ENCODE measurements around the gene VWA3B. TPM values are rescaled to one million over a fixed set of nuclear protein-coding genes. Genes with fewer than 3 reads are reported as not detected.

The VWA3B gene
- total RNA-seq, 1 donor, result not detected

DNA sequence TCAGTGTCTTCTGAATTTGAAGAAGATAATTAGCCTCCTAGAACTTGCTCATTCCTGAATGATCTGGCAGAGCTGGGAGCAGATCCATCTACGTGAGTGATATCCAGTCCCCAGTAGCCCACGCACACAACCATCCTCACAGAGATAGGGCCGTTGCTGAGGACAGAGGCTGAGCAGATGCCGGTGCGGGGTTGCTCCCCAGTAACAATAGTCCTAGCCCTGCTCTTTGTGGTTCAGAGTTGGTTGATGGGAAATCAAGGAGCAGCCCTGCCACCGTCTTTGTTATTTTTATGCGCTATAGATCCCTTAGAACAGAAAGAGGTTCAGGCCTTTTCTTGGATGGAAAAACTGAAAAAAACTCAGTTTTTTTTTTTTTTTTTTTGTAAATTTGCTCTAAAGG is 69.3 kb downstream of the VWA3B start:
- peaks cover 7% of the 10 kb centered on the region for H3K27me3 ChIP-seq (ENCODE audit: insufficient read depth, low read length)
- no peak overlapping the region for H2AFZ ChIP-seq (ENCODE audit: low read length)
- H3K36me3 ChIP-seq (ENCODE audit: insufficient read depth, low read length), result no peaks in the 10 kb centered on the region
- no peaks in the 10 kb centered on the region for H4K20me1 ChIP-seq (ENCODE audit: insufficient read depth, low read length)
- H3K9me3 ChIP-seq (ENCODE audit: low read depth, low read length), result no peaks in the 10 kb centered on the region
- H3K27ac ChIP-seq (ENCODE audit: low read depth, low read length), result no peak overlapping the region
- H3K79me2 ChIP-seq (ENCODE audit: insufficient read depth, low read length), result no peaks in the 10 kb centered on the region
- no peak overlapping the region for H3K4me2 ChIP-seq (ENCODE audit: insufficient read depth, low read length)
- DNase-seq (ENCODE audit: insufficient read length, low spot score, missing footprints), result peak; percentile 23
- TF ChIP-seq, protein P1, sequence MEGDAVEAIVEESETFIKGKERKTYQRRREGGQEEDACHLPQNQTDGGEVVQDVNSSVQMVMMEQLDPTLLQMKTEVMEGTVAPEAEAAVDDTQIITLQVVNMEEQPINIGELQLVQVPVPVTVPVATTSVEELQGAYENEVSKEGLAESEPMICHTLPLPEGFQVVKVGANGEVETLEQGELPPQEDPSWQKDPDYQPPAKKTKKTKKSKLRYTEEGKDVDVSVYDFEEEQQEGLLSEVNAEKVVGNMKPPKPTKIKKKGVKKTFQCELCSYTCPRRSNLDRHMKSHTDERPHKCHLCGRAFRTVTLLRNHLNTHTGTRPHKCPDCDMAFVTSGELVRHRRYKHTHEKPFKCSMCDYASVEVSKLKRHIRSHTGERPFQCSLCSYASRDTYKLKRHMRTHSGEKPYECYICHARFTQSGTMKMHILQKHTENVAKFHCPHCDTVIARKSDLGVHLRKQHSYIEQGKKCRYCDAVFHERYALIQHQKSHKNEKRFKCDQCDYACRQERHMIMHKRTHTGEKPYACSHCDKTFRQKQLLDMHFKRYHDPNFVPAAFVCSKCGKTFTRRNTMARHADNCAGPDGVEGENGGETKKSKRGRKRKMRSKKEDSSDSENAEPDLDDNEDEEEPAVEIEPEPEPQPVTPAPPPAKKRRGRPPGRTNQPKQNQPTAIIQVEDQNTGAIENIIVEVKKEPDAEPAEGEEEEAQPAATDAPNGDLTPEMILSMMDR (IDR thresholded peaks at IDR 0.05; ENCODE audit: extremely low read depth, low read depth, low read length), result no peak
- no peak overlapping the region for H3K4me3 ChIP-seq (ENCODE audit: insufficient read depth, low read length)
- peaks cover 5% of the 10 kb centered on the region for H3K4me1 ChIP-seq (ENCODE audit: insufficient read depth, low read length)

DNA sequence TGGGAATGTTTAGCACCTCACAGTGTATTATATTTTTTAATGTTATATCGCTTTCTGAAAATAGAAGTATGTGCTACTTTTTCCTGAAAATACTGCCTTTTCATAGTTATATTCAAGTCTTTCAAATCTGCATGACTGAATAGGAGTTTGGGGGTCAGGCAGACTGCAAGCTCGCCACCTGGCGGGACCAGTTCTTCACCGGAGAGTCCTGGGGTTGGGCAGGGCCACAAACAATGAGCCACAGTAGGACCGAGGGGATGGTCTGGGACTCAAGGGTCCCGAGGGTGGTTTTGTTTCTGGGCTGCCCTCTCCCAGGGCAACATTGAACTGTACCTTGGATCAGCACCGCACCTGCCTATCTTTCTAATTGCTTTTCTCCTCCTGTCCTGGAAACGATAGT is 70.6 kb downstream of the VWA3B start:
- Histone ChIP-seq H3K27me3 (ENCODE audit: insufficient read depth, low read length) (peaks cover 7% of the 10 kb centered on the region), H3K36me3 (ENCODE audit: insufficient read depth, low read length) (no peaks in the 10 kb centered on the region), H3K79me2 (ENCODE audit: insufficient read depth, low read length) (no peaks in the 10 kb centered on the region), H3K4me3 (ENCODE audit: insufficient read depth, low read length) (no peak overlapping the region), H2AFZ (ENCODE audit: low read length) (no peak overlapping the region), H3K4me2 (ENCODE audit: insufficient read depth, low read length) (no peak overlapping the region), H3K27ac (ENCODE audit: low read depth, low read length) (no peak overlapping the region), H4K20me1 (ENCODE audit: insufficient read depth, low read length) (no peaks in the 10 kb centered on the region), H3K9me3 (ENCODE audit: low read depth, low read length) (no peaks in the 10 kb centered on the region), H3K4me1 (ENCODE audit: insufficient read depth, low read length) (peaks cover 10% of the 10 kb centered on the region)
- TF ChIP-seq, protein P1 (IDR thresholded peaks at IDR 0.05; ENCODE audit: extremely low read depth, low read depth, low read length), result no peak
- no peak for DNase-seq (ENCODE audit: insufficient read length, low spot score, missing footprints)

DNA sequence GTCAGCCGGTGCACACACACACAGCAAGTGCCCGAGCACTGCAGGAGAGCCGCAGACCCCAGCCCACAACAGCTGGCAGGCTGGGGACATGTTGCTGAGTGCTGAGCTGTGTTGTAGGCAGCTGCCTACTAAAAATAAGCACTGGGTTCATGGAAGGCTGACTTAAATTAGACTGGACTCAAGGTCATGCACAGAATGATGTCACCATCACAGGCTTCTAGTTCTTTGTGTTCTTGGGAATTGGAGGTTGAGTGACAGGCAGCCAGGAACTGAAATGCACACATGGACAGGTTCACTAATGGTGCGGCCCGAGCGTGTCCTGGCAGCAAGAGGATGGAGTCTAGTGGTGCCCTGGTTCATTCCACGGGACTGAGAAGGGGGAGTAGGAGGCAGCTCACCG is 71.3 kb downstream of the VWA3B start:
- Histone ChIP-seq H3K36me3 (ENCODE audit: insufficient read depth, low read length) (no peaks in the 10 kb centered on the region), H3K27me3 (ENCODE audit: insufficient read depth, low read length) (peaks cover 7% of the 10 kb centered on the region), H3K79me2 (ENCODE audit: insufficient read depth, low read length) (no peaks in the 10 kb centered on the region), H4K20me1 (ENCODE audit: insufficient read depth, low read length) (no peaks in the 10 kb centered on the region), H3K9me3 (ENCODE audit: low read depth, low read length) (no peaks in the 10 kb centered on the region), H3K4me1 (ENCODE audit: insufficient read depth, low read length) (peaks cover 15% of the 10 kb centered on the region), H3K4me2 (ENCODE audit: insufficient read depth, low read length) (no peak overlapping the region), H2AFZ (ENCODE audit: low read length) (no peak overlapping the region), H3K4me3 (ENCODE audit: insufficient read depth, low read length) (no peak overlapping the region), H3K27ac (ENCODE audit: low read depth, low read length) (no peak overlapping the region)
- DNase-seq (ENCODE audit: insufficient read length, low spot score, missing footprints), result no peak
- TF ChIP-seq, protein P1 (IDR thresholded peaks at IDR 0.05; ENCODE audit: extremely low read depth, low read depth, low read length), result no peak

DNA sequence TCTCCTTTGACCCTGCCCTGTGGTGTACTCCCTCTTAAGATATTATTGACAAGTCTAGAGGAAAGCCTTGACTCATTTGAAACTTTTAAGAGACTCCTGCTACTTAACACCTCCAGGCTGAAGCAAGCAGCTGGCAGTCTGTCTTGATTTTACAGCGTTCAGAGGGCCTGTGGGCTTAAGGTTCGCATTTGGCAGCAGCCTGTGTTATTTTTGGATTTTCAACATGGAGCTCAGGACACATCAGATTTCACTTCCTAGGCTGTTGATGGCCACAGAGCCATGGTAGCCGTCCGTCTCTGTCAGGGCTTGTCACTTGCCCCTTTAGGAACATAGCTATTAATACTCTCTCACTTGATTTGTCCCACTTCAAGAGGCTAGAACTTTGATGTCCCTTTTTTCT is 73.6 kb downstream of the VWA3B start:
- no peak overlapping the region for H3K4me3 ChIP-seq (ENCODE audit: insufficient read depth, low read length)
- H3K9me3 ChIP-seq (ENCODE audit: low read depth, low read length), result no peaks in the 10 kb centered on the region
- H3K27me3 ChIP-seq (ENCODE audit: insufficient read depth, low read length), result no peaks in the 10 kb centered on the region
- H3K4me1 ChIP-seq (ENCODE audit: insufficient read depth, low read length), result peaks cover 15% of the 10 kb centered on the region
- peak overlapping the region; percentile 7 for H3K4me2 ChIP-seq (ENCODE audit: insufficient read depth, low read length)
- H2AFZ ChIP-seq (ENCODE audit: low read length), result peak overlapping the region; percentile 81
- H3K36me3 ChIP-seq (ENCODE audit: insufficient read depth, low read length), result no peaks in the 10 kb centered on the region
- DNase-seq (ENCODE audit: insufficient read length, low spot score, missing footprints), result no peak
- no peaks in the 10 kb centered on the region for H3K79me2 ChIP-seq (ENCODE audit: insufficient read depth, low read length)
- H3K27ac ChIP-seq (ENCODE audit: low read depth, low read length), result no peak overlapping the region
- TF ChIP-seq, protein P1 (IDR thresholded peaks at IDR 0.05; ENCODE audit: extremely low read depth, low read depth, low read length), result no peak
- no peaks in the 10 kb centered on the region for H4K20me1 ChIP-seq (ENCODE audit: insufficient read depth, low read length)
